Activated CD4-positive, alpha-beta T cell treated with anti-CD3 and anti-CD28 coated beads for 36 hours (primary cell): ENCODE measurements around the gene BCAS3. TPM values are rescaled to one million over a fixed set of nuclear protein-coding genes. Genes with fewer than 3 reads are reported as not detected.

Experiments used
- ATAC-seq: fragments of 200-7000 bp; cut with Tn5 transposase; one replicate; pipeline ENCODE4 v1.10.0; 2021; ENCODE audit warnings: mild to moderate bottlenecking, moderate library complexity
- CTCF ChIA-PET: fragments of 350-600 bp; sonication (Branson Sonifier 250); formaldehyde crosslinking; loops from one replicate; lab custom pipeline; 2021; ENCODE audit warnings: antibody characterized with exemption; lab: Charles Lee
- POLR2A ChIA-PET: fragments of 350-600 bp; sonication (Branson Sonifier 250); formaldehyde crosslinking; loops from one replicate; lab custom pipeline; 2021; ENCODE audit warnings: antibody characterized with exemption, inconsistent platforms; lab: Charles Lee
- DNase-seq: peaks from one replicate; pipeline ENCODE4 v3.0.0-alpha.2; 2020
- H3K27ac Mint-ChIP-seq: one replicate; pipeline ENCODE4 v1.8.0; 2021; ENCODE audit warnings: mixed read lengths
- H3K27me3 Mint-ChIP-seq: one replicate; pipeline ENCODE4 v1.8.0; 2021; ENCODE audit warnings: mixed read lengths
- H3K36me3 Mint-ChIP-seq: one replicate; pipeline ENCODE4 v1.8.0; 2021; ENCODE audit warnings: low read depth, mixed read lengths
- H3K4me1 Mint-ChIP-seq: one replicate; pipeline ENCODE4 v1.8.0; 2021; ENCODE audit warnings: mixed read lengths
- H3K4me3 Mint-ChIP-seq: one replicate; pipeline ENCODE4 v1.8.0; 2021; ENCODE audit warnings: mild to moderate bottlenecking, moderate library complexity, mixed read lengths
- H3K9me3 Mint-ChIP-seq: one replicate; pipeline ENCODE4 v1.8.0; 2021; ENCODE audit warnings: low read depth, mixed read lengths
- intact Hi-C, 2 experiments: fragments of 100-400 bp; cut with DNase I in 1 of 2; cut with micrococcal nuclease in 1 of 2; formaldehyde crosslinking; loops; one replicate each; pipeline versions ENCODE4 v1.14.2 to v1.15.1; 2022 to 2024; cut with DNase I, micrococcal nuclease
- total RNA-seq, 2 experiments: library from RNA; stranded (reverse); gene quantifications; one replicate each; pipeline ENCODE4 v1.2.3, GENCODE V29; 2021

The BCAS3 gene
- total RNA-seq, 2 experiments from 2014 or later: 7.2 to 7.5 TPM

GRCh38 chr17:60743799-60744198, 66.1 kb downstream of the BCAS3 start:
- POLR2A ChIA-PET: no interaction called here
- H3K36me3 Mint-ChIP-seq: no peaks in the 10 kb centered on the region
- CTCF ChIA-PET: interaction anchor here (1.2 to 1.4 kb wide), 2 partner anchors 23 to 667 kb away, joined by 3 to 6 read pairs; no protein-coding TSS in a partner anchor
- no peak for ATAC-seq
- H3K4me3 Mint-ChIP-seq: no peak overlapping the region
- H3K9me3 Mint-ChIP-seq: no peaks in the 10 kb centered on the region
- DNase-seq: no peak
- H3K27ac Mint-ChIP-seq: no peak overlapping the region
- no peaks in the 10 kb centered on the region for H3K27me3 Mint-ChIP-seq
- no peaks in the 10 kb centered on the region for H3K4me1 Mint-ChIP-seq
- intact Hi-C loops: no loop called here

- ChIA-PET POLR2A (no interaction called here), CTCF (interaction anchor here (0.6 to 2.8 kb wide), 4 partner anchors 24 to 666 kb away, joined by 3 to 14 read pairs (median 4); no protein-coding TSS in a partner anchor)
- H3K27ac Mint-ChIP-seq: no peak overlapping the region
- DNase-seq (no peak), ATAC-seq (no peak)
- no peak overlapping the region for H3K4me3 Mint-ChIP-seq
- no peaks in the 10 kb centered on the region for H3K4me1 Mint-ChIP-seq
- no peaks in the 10 kb centered on the region for H3K27me3 Mint-ChIP-seq
- peaks cover 4% of the 10 kb centered on the region for H3K36me3 Mint-ChIP-seq
- intact Hi-C loops: no loop called here
- no peaks in the 10 kb centered on the region for H3K9me3 Mint-ChIP-seq
Measured at GRCh38 chr17:60744355-60744966, 66.8 kb downstream of the BCAS3 start.

GRCh38 chr17:60745544-60745943, 67.9 kb downstream of the BCAS3 start:
- POLR2A ChIA-PET: no interaction called here
- peaks cover 2% of the 10 kb centered on the region for H3K9me3 Mint-ChIP-seq
- ATAC-seq (no peak), DNase-seq (no peak)
- no peaks in the 10 kb centered on the region for H3K4me1 Mint-ChIP-seq
- CTCF ChIA-PET: interaction anchor here (1.2 to 2.8 kb wide), 3 partner anchors 15 to 127 kb away, joined by 3 to 14 read pairs (median 4); no protein-coding TSS in a partner anchor
- H3K4me3 Mint-ChIP-seq: no peak overlapping the region
- intact Hi-C loops: no loop called here
- no peak overlapping the region for H3K27ac Mint-ChIP-seq
- peaks cover 5% of the 10 kb centered on the region for H3K36me3 Mint-ChIP-seq
- no peaks in the 10 kb centered on the region for H3K27me3 Mint-ChIP-seq

GRCh38 chr17:60747069-60747808, 69.6 kb downstream of the BCAS3 start:
- no peak overlapping the region for H3K4me3 Mint-ChIP-seq
- CTCF ChIA-PET: interaction anchor here (2.8 kb wide), 1 partner anchor 27 kb away, joined by 14 read pairs; no protein-coding TSS in a partner anchor
- peaks cover 10% of the 10 kb centered on the region for H3K36me3 Mint-ChIP-seq
- no peaks in the 10 kb centered on the region for H3K4me1 Mint-ChIP-seq
- no peak for ATAC-seq
- H3K9me3 Mint-ChIP-seq: peaks cover 6% of the 10 kb centered on the region
- intact Hi-C loops: no loop called here
- no peak overlapping the region for H3K27ac Mint-ChIP-seq
- H3K27me3 Mint-ChIP-seq: no peaks in the 10 kb centered on the region
- POLR2A ChIA-PET: no interaction called here
- DNase-seq: no peak

GRCh38 chr17:60748204-60748603, 70.6 kb downstream of the BCAS3 start:
- no peaks in the 10 kb centered on the region for H3K27me3 Mint-ChIP-seq
- no peak overlapping the region for H3K27ac Mint-ChIP-seq
- intact Hi-C loops: no loop called here
- peaks cover 6% of the 10 kb centered on the region for H3K9me3 Mint-ChIP-seq
- POLR2A ChIA-PET: no interaction called here
- no peak overlapping the region for H3K4me3 Mint-ChIP-seq
- DNase-seq: no peak
- H3K36me3 Mint-ChIP-seq: peaks cover 10% of the 10 kb centered on the region
- CTCF ChIA-PET: no interaction called here
- no peak for ATAC-seq
- H3K4me1 Mint-ChIP-seq: no peaks in the 10 kb centered on the region

GRCh38 chr17:60749050-60749449, 71.4 kb downstream of the BCAS3 start:
- Mint-ChIP-seq H3K9me3 (peaks cover 6% of the 10 kb centered on the region), H3K4me1 (no peaks in the 10 kb centered on the region), H3K4me3 (no peak overlapping the region), H3K36me3 (peaks cover 10% of the 10 kb centered on the region), H3K27me3 (no peaks in the 10 kb centered on the region), H3K27ac (no peak overlapping the region)
- ATAC-seq (no peak), DNase-seq (no peak)
- POLR2A ChIA-PET: no interaction called here
- CTCF ChIA-PET: no interaction called here
- intact Hi-C loops: no loop called here

GRCh38 chr17:60749708-60750107, 72.1 kb downstream of the BCAS3 start:
- H3K36me3 Mint-ChIP-seq: peaks cover 10% of the 10 kb centered on the region
- POLR2A ChIA-PET: no interaction called here
- no peak overlapping the region for H3K4me3 Mint-ChIP-seq
- DNase-seq (no peak), ATAC-seq (no peak)
- peaks cover 6% of the 10 kb centered on the region for H3K9me3 Mint-ChIP-seq
- CTCF ChIA-PET: no interaction called here
- H3K27ac Mint-ChIP-seq: no peak overlapping the region
- no peaks in the 10 kb centered on the region for H3K27me3 Mint-ChIP-seq
- intact Hi-C loops: no loop called here
- H3K4me1 Mint-ChIP-seq: no peaks in the 10 kb centered on the region

GRCh38 chr17:60750640-60751039, 73.0 kb downstream of the BCAS3 start:
- H3K36me3 Mint-ChIP-seq: peaks cover 10% of the 10 kb centered on the region
- no peak overlapping the region for H3K27ac Mint-ChIP-seq
- peaks cover 6% of the 10 kb centered on the region for H3K9me3 Mint-ChIP-seq
- no peaks in the 10 kb centered on the region for H3K4me1 Mint-ChIP-seq
- ChIA-PET CTCF (no interaction called here), POLR2A (no interaction called here)
- ATAC-seq: no peak
- no peak overlapping the region for H3K4me3 Mint-ChIP-seq
- DNase-seq: no peak
- no peaks in the 10 kb centered on the region for H3K27me3 Mint-ChIP-seq
- intact Hi-C loops: no loop called here

- no peak for DNase-seq
- no peak overlapping the region for H3K27ac Mint-ChIP-seq
- POLR2A ChIA-PET: no interaction called here
- peaks cover 6% of the 10 kb centered on the region for H3K9me3 Mint-ChIP-seq
- no peaks in the 10 kb centered on the region for H3K4me1 Mint-ChIP-seq
- H3K27me3 Mint-ChIP-seq: no peaks in the 10 kb centered on the region
- ATAC-seq: no peak
- H3K4me3 Mint-ChIP-seq: no peak overlapping the region
- CTCF ChIA-PET: no interaction called here
- intact Hi-C loops: no loop called here
- peaks cover 10% of the 10 kb centered on the region for H3K36me3 Mint-ChIP-seq
Measured at GRCh38 chr17:60751884-60752283, 74.2 kb downstream of the BCAS3 start.

GRCh38 chr17:60752873-60753577, 75.4 kb downstream of the BCAS3 start:
- Mint-ChIP-seq H3K9me3 (peaks cover 6% of the 10 kb centered on the region), H3K4me3 (no peak overlapping the region), H3K36me3 (peaks cover 10% of the 10 kb centered on the region), H3K4me1 (no peaks in the 10 kb centered on the region), H3K27me3 (no peaks in the 10 kb centered on the region), H3K27ac (no peak overlapping the region)
- ChIA-PET POLR2A (no interaction called here), CTCF (no interaction called here)
- ATAC-seq (no peak), DNase-seq (no peak)
- intact Hi-C loops: no loop called here

- ChIA-PET POLR2A (no interaction called here), CTCF (no interaction called here)
- H3K9me3 Mint-ChIP-seq: peaks cover 6% of the 10 kb centered on the region
- no peak overlapping the region for H3K4me3 Mint-ChIP-seq
- DNase-seq: no peak
- H3K4me1 Mint-ChIP-seq: no peaks in the 10 kb centered on the region
- ATAC-seq: no peak
- H3K36me3 Mint-ChIP-seq: peaks cover 7% of the 10 kb centered on the region
- intact Hi-C loops: no loop called here
- no peak overlapping the region for H3K27ac Mint-ChIP-seq
- H3K27me3 Mint-ChIP-seq: no peaks in the 10 kb centered on the region
Measured at GRCh38 chr17:60754057-60754604, 76.5 kb downstream of the BCAS3 start.
